Panc1 (cell line): ENCODE data around the gene RSU1. TPM values are rescaled to one million over a fixed set of nuclear protein-coding genes. Genes with fewer than 3 reads are reported as not detected.

ENCODE experiments used
- ATAC-seq: fragments of 200-7000 bp; cut with Tn5 transposase; 2 replicates; pipeline ENCODE4 v1.9.1; 2020; ENCODE audit warnings: mild to moderate bottlenecking, moderate library complexity
- BruUV-seq: library from RNA; stranded (reverse); fragments of 400-500 nt; replicated peaks from 2 replicates; lab custom pipeline; 2021; lab: Mats Ljungman, UMichigan
- CTCF ChIA-PET: fragments of 300-600 bp; sonication (Branson Sonifier 250); formaldehyde crosslinking; loops from one replicate; lab custom pipeline; 2022; ENCODE audit warnings: antibody characterized with exemption; lab: Charles Lee
- POLR2A ChIA-PET: fragments of 300-600 bp; sonication (Branson Sonifier 250); formaldehyde crosslinking; loops from one replicate; lab custom pipeline; 2022; ENCODE audit warnings: antibody characterized with exemption; lab: Charles Lee
- DNase-seq: peaks from one replicate; pipeline ENCODE4 v3.0.0-alpha.2; 2010; ENCODE audit warnings: low read depth, low spot score
- H3K27ac ChIP-seq: 2 replicates; pipeline ENCODE4 v1.5.1; 2011; ENCODE audit warnings: mild to moderate bottlenecking, low read length, inconsistent platforms
- H3K27me3 ChIP-seq: fragments of 200-500 bp; sonication (Bioruptor generic); 2 replicates; pipeline ENCODE4 v1.6.0; 2014; ENCODE audit warnings: low read length, inconsistent platforms; ENCODE audit not compliant: control insufficient read depth, insufficient read depth
- H3K36me3 ChIP-seq: fragments of 200-500 bp; sonication (Bioruptor generic); 2 replicates; pipeline ENCODE4 v1.5.1; 2014; ENCODE audit warnings: inconsistent platforms, mild to moderate bottlenecking, low read length, moderate library complexity; ENCODE audit not compliant: control insufficient read depth, insufficient read depth
- H3K4me1 ChIP-seq: 2 replicates; pipeline ENCODE4 v1.5.1; 2011; ENCODE audit warnings: inconsistent platforms, mild to moderate bottlenecking, low read length, moderate library complexity; ENCODE audit not compliant: control insufficient read depth, insufficient read depth
- H3K4me3 ChIP-seq, 2 experiments: 2 replicates each; pipeline ENCODE4 v1.5.1; 2011 to 2012; ENCODE audit warnings: low read depth in 2 of 2, low read length in 2 of 2, mild to moderate bottlenecking in 2 of 2, inconsistent platforms in 1 of 2, moderate library complexity in 1 of 2
- H3K9me3 ChIP-seq: fragments of 200-500 bp; sonication (Bioruptor generic); 2 replicates; pipeline ENCODE4 v1.5.1; 2014; ENCODE audit warnings: low read depth, mild to moderate bottlenecking, inconsistent platforms, low read length, moderate library complexity; ENCODE audit not compliant: control insufficient read depth, insufficient read depth
- POLR2AphosphoS5 ChIP-seq: IDR thresholded peaks from 2 replicates; pipeline ENCODE4 v1.6.1; 2012; ENCODE audit warnings: mild to moderate bottlenecking, low read depth, low read length, moderate library complexity
- SIN3A ChIP-seq: IDR thresholded peaks from 2 replicates; pipeline ENCODE4 v1.6.1; 2012; ENCODE audit warnings: low read depth, mild to moderate bottlenecking, low read length, moderate library complexity, borderline replicate concordance; ENCODE audit not compliant: insufficient read depth
- TCF7L2 ChIP-seq: IDR thresholded peaks from 2 replicates; pipeline ENCODE4 v1.6.1; 2011; ENCODE audit warnings: mild to moderate bottlenecking, low read depth, low read length, inconsistent platforms
- in situ Hi-C: cut with HindIII; loops from 2 replicates; pipeline ENCODE4 v1.10.0; 2016; ENCODE audit warnings: low sequenced_read_pairs, low pct_unique_long_range_greater_than_20kb
- intact Hi-C: fragments of 100-400 bp; cut with micrococcal nuclease; formaldehyde crosslinking; loops from one replicate; pipeline ENCODE4 v1.10.0; 2022; ENCODE audit not compliant: unreplicated experiment
- total RNA-seq: library from RNA; stranded (reverse); gene quantifications from one replicate; pipeline ENCODE4 v1.2.1, GENCODE V29; 2021; ENCODE audit not compliant: unreplicated experiment
- TF ChIP-seq, protein P1 (sequence below): fragments of 450-650 bp; IDR thresholded peaks from 2 replicates; pipeline ENCODE4 v1.5.1; 2017; ENCODE audit warnings: mild to moderate bottlenecking
- TF ChIP-seq, protein P2 (sequence below), 2 experiments: IDR thresholded peaks; 2 replicates each; pipeline ENCODE4 v1.6.1; 2011 to 2012; ENCODE audit warnings: low read depth in 2 of 2, control low read depth in 1 of 2, low read length in 1 of 2, mild to moderate bottlenecking in 1 of 2, moderate library complexity in 1 of 2; ENCODE audit not compliant: insufficient read depth in 1 of 2

The RSU1 gene
- total RNA-seq, 1 experiment from 2014 or later = 55.6 TPM

DNA sequence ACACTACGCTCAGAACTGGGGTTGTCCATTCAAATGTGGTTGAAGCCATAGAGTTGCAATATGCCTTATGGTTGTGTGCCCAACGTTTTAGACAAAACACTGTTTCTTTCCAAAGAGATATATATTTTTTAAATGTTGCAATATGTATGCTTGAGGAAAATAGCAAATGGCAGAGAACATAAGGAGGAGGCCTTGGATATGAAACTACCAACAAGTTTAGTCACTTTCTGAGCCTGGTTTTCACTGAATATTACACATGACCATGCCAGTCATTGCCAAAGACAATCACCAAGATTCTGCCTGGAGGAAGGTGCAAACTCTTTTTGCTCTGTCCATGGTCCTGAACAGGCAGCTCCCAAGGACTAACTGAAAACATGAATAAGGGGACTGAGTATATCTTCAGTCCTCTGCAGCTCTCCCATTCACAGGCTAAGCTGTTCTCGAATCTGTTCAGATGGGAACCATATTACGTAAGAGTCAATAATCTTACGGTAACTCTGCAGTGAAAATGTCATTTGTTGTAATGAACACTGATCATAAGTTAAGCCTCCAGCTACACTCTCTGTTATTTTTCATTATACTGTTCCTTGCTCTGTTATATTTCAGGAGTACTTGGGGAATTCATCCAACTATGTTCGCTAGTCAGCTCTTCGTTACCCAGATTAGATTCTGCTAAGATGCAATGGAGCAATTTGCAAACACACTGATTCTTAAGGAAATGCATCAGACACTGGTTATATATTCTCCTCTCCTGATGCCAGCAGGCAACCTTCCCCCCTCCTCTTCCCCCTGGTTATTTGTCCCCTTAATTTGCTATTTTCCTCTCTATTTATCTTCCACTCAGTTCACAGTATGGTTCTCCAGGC, 204.9 kb downstream of the RSU1 start:
- TF ChIP-seq, protein P1, sequence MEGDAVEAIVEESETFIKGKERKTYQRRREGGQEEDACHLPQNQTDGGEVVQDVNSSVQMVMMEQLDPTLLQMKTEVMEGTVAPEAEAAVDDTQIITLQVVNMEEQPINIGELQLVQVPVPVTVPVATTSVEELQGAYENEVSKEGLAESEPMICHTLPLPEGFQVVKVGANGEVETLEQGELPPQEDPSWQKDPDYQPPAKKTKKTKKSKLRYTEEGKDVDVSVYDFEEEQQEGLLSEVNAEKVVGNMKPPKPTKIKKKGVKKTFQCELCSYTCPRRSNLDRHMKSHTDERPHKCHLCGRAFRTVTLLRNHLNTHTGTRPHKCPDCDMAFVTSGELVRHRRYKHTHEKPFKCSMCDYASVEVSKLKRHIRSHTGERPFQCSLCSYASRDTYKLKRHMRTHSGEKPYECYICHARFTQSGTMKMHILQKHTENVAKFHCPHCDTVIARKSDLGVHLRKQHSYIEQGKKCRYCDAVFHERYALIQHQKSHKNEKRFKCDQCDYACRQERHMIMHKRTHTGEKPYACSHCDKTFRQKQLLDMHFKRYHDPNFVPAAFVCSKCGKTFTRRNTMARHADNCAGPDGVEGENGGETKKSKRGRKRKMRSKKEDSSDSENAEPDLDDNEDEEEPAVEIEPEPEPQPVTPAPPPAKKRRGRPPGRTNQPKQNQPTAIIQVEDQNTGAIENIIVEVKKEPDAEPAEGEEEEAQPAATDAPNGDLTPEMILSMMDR = no peak
- TF ChIP-seq, protein P2, sequence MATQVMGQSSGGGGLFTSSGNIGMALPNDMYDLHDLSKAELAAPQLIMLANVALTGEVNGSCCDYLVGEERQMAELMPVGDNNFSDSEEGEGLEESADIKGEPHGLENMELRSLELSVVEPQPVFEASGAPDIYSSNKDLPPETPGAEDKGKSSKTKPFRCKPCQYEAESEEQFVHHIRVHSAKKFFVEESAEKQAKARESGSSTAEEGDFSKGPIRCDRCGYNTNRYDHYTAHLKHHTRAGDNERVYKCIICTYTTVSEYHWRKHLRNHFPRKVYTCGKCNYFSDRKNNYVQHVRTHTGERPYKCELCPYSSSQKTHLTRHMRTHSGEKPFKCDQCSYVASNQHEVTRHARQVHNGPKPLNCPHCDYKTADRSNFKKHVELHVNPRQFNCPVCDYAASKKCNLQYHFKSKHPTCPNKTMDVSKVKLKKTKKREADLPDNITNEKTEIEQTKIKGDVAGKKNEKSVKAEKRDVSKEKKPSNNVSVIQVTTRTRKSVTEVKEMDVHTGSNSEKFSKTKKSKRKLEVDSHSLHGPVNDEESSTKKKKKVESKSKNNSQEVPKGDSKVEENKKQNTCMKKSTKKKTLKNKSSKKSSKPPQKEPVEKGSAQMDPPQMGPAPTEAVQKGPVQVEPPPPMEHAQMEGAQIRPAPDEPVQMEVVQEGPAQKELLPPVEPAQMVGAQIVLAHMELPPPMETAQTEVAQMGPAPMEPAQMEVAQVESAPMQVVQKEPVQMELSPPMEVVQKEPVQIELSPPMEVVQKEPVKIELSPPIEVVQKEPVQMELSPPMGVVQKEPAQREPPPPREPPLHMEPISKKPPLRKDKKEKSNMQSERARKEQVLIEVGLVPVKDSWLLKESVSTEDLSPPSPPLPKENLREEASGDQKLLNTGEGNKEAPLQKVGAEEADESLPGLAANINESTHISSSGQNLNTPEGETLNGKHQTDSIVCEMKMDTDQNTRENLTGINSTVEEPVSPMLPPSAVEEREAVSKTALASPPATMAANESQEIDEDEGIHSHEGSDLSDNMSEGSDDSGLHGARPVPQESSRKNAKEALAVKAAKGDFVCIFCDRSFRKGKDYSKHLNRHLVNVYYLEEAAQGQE (IDR thresholded peaks at IDR 0.05; ENCODE audit: insufficient read depth in 1 of 2, low read depth in 2 of 2, low read length in 1 of 2) = peak; percentile 90 to 91
- no TSS peak for BruUV-seq
- DNase-seq (no peak), ATAC-seq (no peak)
- Histone ChIP-seq H3K27me3 (no peaks in the 10 kb centered on the region), H3K9me3 (no peaks in the 10 kb centered on the region), H3K27ac (no peak overlapping the region), H3K4me1 (no peaks in the 10 kb centered on the region), H3K36me3 (no peaks in the 10 kb centered on the region), H3K4me3 (no peak overlapping the region)
- CTCF ChIA-PET = no interaction called here
- POLR2A ChIA-PET = no interaction called here
- intact Hi-C loops = no loop called here
- in situ Hi-C loops = no loop called here

DNA sequence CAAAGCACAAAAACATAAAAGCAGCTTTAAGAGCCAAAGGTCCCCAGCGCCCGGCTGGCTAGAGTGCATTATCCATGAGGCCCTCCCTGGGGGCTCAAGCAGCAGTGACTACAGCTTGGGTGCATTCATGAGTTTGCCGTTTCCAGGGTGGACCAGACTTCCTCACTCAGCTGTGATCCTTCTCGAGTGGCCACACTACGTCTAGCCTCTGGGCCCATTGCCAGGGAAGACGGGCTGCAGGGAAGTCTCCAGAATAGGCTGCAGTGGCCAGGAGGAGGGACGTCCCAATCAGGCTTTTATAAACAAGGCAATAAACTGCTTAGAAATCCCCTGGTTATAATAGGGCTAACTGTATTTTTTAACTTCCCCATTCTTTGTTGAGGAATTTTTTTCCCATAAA, 206.2 kb downstream of the RSU1 start:
- no peak for DNase-seq
- Histone ChIP-seq H3K4me3 (no peak overlapping the region), H3K36me3 (no peaks in the 10 kb centered on the region), H3K27ac (no peak overlapping the region), H3K4me1 (no peaks in the 10 kb centered on the region), H3K9me3 (no peaks in the 10 kb centered on the region), H3K27me3 (no peaks in the 10 kb centered on the region)
- intact Hi-C loops (no loop called here), in situ Hi-C loops (no loop called here)
- ChIA-PET POLR2A (no interaction called here), CTCF (no interaction called here)
- no peak for ATAC-seq
- TF ChIP-seq, protein P2 (IDR thresholded peaks at IDR 0.05; ENCODE audit: insufficient read depth in 1 of 2, low read depth in 2 of 2, low read length in 1 of 2) = no peak
- TF ChIP-seq, protein P1 = no peak
- no peak for TF ChIP-seq POLR2AphosphoS5
- TF ChIP-seq TCF7L2 = no peak
- TF ChIP-seq SIN3A = no peak
- BruUV-seq = no TSS peak
